MV-4-11 (cell line): Measurements from ENCODE around the gene FGFR3.

Experiments used
- DNase-seq: peaks from one replicate; lab custom pipeline; 2025; lab: John Stamatoyannopoulos, UW

The FGFR3 gene

GRCh38 chr4:1788254-1788973 is 4.7 kb upstream of the FGFR3 start:
- DNase-seq, result no peak

GRCh38 chr4:1789552-1789951 is 3.5 kb upstream of the FGFR3 start:
- DNase-seq, result no peak

GRCh38 chr4:1790005-1790404 is 3.1 kb upstream of the FGFR3 start:
- no peak for DNase-seq

GRCh38 chr4:1792158-1792831 is 798 bp upstream of the FGFR3 start:
- DNase-seq, result no peak

- no peak for DNase-seq
Observed at GRCh38 chr4:1793496-1793840, 375 bp downstream of the FGFR3 start.

- DNase-seq, result no peak
Observed at GRCh38 chr4:1793940-1794808, 1.1 kb downstream of the FGFR3 start.

- no peak for DNase-seq
Observed at GRCh38 chr4:1794809-1795298, 1.8 kb downstream of the FGFR3 start.

GRCh38 chr4:1795299-1796195 is 2.5 kb downstream of the FGFR3 start:
- DNase-seq, result no peak

GRCh38 chr4:1796486-1797204 is 3.6 kb downstream of the FGFR3 start:
- DNase-seq, result no peak

GRCh38 chr4:1797298-1797860 is 4.3 kb downstream of the FGFR3 start:
- no peak for DNase-seq

GRCh38 chr4:1797861-1798579 is 4.9 kb downstream of the FGFR3 start:
- no peak for DNase-seq

- DNase-seq, result no peak
Observed at GRCh38 chr4:1798580-1799386, 5.7 kb downstream of the FGFR3 start.

- DNase-seq, result no peak
Observed at GRCh38 chr4:1799387-1800375, 6.6 kb downstream of the FGFR3 start.

GRCh38 chr4:1800805-1801204 is 7.7 kb downstream of the FGFR3 start:
- DNase-seq, result no peak

- no peak for DNase-seq
Observed at GRCh38 chr4:1801286-1801958, 8.3 kb downstream of the FGFR3 start.

GRCh38 chr4:1802151-1802715 is 9.1 kb downstream of the FGFR3 start:
- peak; percentile 84 for DNase-seq
